Astrocyte (in vitro differentiated cells and primary cell): ENCODE measurements around the gene ABCC8. TPM values are rescaled to one million over a fixed set of nuclear protein-coding genes. Genes with fewer than 3 reads are reported as not detected.

Source experiments
- DNase-seq: peaks from one replicate; pipeline ENCODE4 v3.0.0-alpha.2; 2010; ENCODE audit warnings: low read depth
- FAIRE-seq: peaks from 2 replicates; lab custom pipeline; 2011; peaks lifted over from hg19 to GRCh38; lab: Jason Lieb, UNC
- H2AFZ ChIP-seq: 2 replicates; pipeline ENCODE4 v1.6.0; 2012; ENCODE audit warnings: low read depth, low read length, inconsistent platforms
- H3K27ac ChIP-seq: 2 replicates; pipeline ENCODE4 v1.5.1; 2011; ENCODE audit warnings: low read depth, low read length, inconsistent platforms
- H3K27me3 ChIP-seq: 2 replicates; pipeline ENCODE4 v1.6.0; 2011; ENCODE audit warnings: low read length, inconsistent platforms; ENCODE audit not compliant: insufficient read depth
- H3K36me3 ChIP-seq: 2 replicates; pipeline ENCODE4 v1.5.1; 2011; ENCODE audit warnings: low read length, inconsistent platforms; ENCODE audit not compliant: insufficient read depth
- H3K4me1 ChIP-seq: 2 replicates; pipeline ENCODE4 v1.5.1; 2011; ENCODE audit warnings: low read length, inconsistent platforms; ENCODE audit not compliant: insufficient read depth
- H3K4me2 ChIP-seq: 2 replicates; pipeline ENCODE4 v1.6.0; 2012; ENCODE audit warnings: low read length, inconsistent platforms
- H3K4me3 ChIP-seq: 2 replicates; pipeline ENCODE4 v1.5.1; 2011; ENCODE audit warnings: low read depth, mild to moderate bottlenecking, low read length, inconsistent platforms; ENCODE audit not compliant: insufficient read depth
- H3K79me2 ChIP-seq: 2 replicates; pipeline ENCODE4 v1.6.0; 2012; ENCODE audit warnings: mild to moderate bottlenecking, low read length, inconsistent platforms; ENCODE audit not compliant: insufficient read depth
- H3K9ac ChIP-seq: 2 replicates; pipeline ENCODE4 v1.6.0; 2012; ENCODE audit warnings: mild to moderate bottlenecking, low read length, inconsistent platforms
- H3K9me3 ChIP-seq: 2 replicates; pipeline ENCODE4 v1.5.1; 2012; ENCODE audit warnings: low read depth, mild to moderate bottlenecking, low read length, inconsistent platforms; ENCODE audit not compliant: insufficient read depth
- H4K20me1 ChIP-seq: 2 replicates; pipeline ENCODE4 v1.6.0; 2012; ENCODE audit warnings: low read length, inconsistent platforms; ENCODE audit not compliant: insufficient read depth
- H3K27ac Mint-ChIP-seq: one replicate; pipeline ENCODE4 v1.8.0; 2021; ENCODE audit warnings: mild to moderate bottlenecking, mixed read lengths; ENCODE audit not compliant: unreplicated experiment
- H3K27me3 Mint-ChIP-seq: one replicate; pipeline ENCODE4 v1.8.0; 2021; ENCODE audit warnings: low read depth, mixed read lengths; ENCODE audit not compliant: unreplicated experiment
- H3K36me3 Mint-ChIP-seq: one replicate; pipeline ENCODE4 v1.8.0; 2021; ENCODE audit warnings: low read depth, mixed read lengths; ENCODE audit not compliant: unreplicated experiment
- H3K4me1 Mint-ChIP-seq: one replicate; pipeline ENCODE4 v1.8.0; 2021; ENCODE audit warnings: low read depth, mixed read lengths; ENCODE audit not compliant: unreplicated experiment
- H3K4me3 Mint-ChIP-seq: one replicate; pipeline ENCODE4 v1.8.0; 2021; ENCODE audit warnings: mild to moderate bottlenecking, moderate library complexity, mixed read lengths; ENCODE audit not compliant: unreplicated experiment
- H3K9me3 Mint-ChIP-seq: one replicate; pipeline ENCODE4 v1.8.0; 2021; ENCODE audit warnings: mild to moderate bottlenecking, mixed read lengths; ENCODE audit not compliant: unreplicated experiment
- CTCF ChIP-seq: IDR thresholded peaks from 2 replicates; pipeline ENCODE4 v1.5.1; 2011; ENCODE audit warnings: low read depth, mild to moderate bottlenecking, inconsistent platforms, low read length, moderate library complexity; ENCODE audit not compliant: insufficient read depth
- EZH2 ChIP-seq: IDR thresholded peaks from 2 replicates; pipeline ENCODE4 v1.6.1; 2012; ENCODE audit warnings: mild to moderate bottlenecking, low read length, inconsistent platforms; ENCODE audit not compliant: insufficient read depth
- total RNA-seq: library from RNA; stranded (reverse); gene quantifications from 2 replicates; pipeline ENCODE4 v1.2.1, GENCODE V29; 2021

The ABCC8 gene
- total RNA-seq, 1 donor from 2014 or later, result not detected

GRCh38 chr11:17394743-17395390 is 81.8 kb downstream of the ABCC8 start:
- H3K4me1 Mint-ChIP-seq, result no peaks in the 10 kb centered on the region
- H3K27ac ChIP-seq, result no peak overlapping the region

GRCh38 chr11:17393472-17393871 is 83.2 kb downstream of the ABCC8 start:
- Histone ChIP-seq H3K4me2 (no peak overlapping the region), H3K36me3 (no peaks in the 10 kb centered on the region), H3K27me3 (peaks cover 11% of the 10 kb centered on the region), H2AFZ (no peak overlapping the region), H3K79me2 (no peaks in the 10 kb centered on the region), H3K4me3 (no peak overlapping the region), H4K20me1 (no peaks in the 10 kb centered on the region), H3K9me3 (no peaks in the 10 kb centered on the region), H3K4me1 (peaks cover 3% of the 10 kb centered on the region), H3K9ac (no peak overlapping the region), H3K27ac (no peak overlapping the region)
- Mint-ChIP-seq H3K36me3 (no peaks in the 10 kb centered on the region), H3K4me1 (no peaks in the 10 kb centered on the region), H3K27ac (no peak overlapping the region), H3K27me3 (peaks cover 52% of the 10 kb centered on the region), H3K4me3 (no peak overlapping the region), H3K9me3 (peaks cover 2% of the 10 kb centered on the region)
- DNase-seq (no peak), FAIRE-seq (no peak)
- no peak for TF ChIP-seq CTCF
- TF ChIP-seq EZH2, result no peak

More at GRCh38 chr11:17394743-17395390, 81.8 kb downstream of the ABCC8 start:
- peaks cover 64% of the 10 kb centered on the region for H3K27me3 Mint-ChIP-seq
- no peak overlapping the region for H3K4me3 Mint-ChIP-seq
- H3K9me3 Mint-ChIP-seq, result peaks cover 2% of the 10 kb centered on the region
- Histone ChIP-seq H3K9me3 (no peaks in the 10 kb centered on the region), H2AFZ (no peak overlapping the region), H3K4me2 (no peak overlapping the region), H3K79me2 (no peaks in the 10 kb centered on the region), H3K9ac (no peak overlapping the region), H3K4me1 (no peaks in the 10 kb centered on the region), H3K36me3 (no peaks in the 10 kb centered on the region), H3K27me3 (peaks cover 7% of the 10 kb centered on the region), H4K20me1 (no peaks in the 10 kb centered on the region), H3K4me3 (no peak overlapping the region)
- DNase-seq (no peak), FAIRE-seq (no peak)
- H3K27ac Mint-ChIP-seq, result no peak overlapping the region
- H3K36me3 Mint-ChIP-seq, result no peaks in the 10 kb centered on the region
- no peak for TF ChIP-seq EZH2
- no peak for TF ChIP-seq CTCF

GRCh38 chr11:17392872-17393271 is 83.8 kb downstream of the ABCC8 start:
- H3K27me3 Mint-ChIP-seq, result peaks cover 46% of the 10 kb centered on the region
- H3K79me2 ChIP-seq, result no peaks in the 10 kb centered on the region
- no peak overlapping the region for H3K4me3 ChIP-seq
- H3K27me3 ChIP-seq, result peaks cover 9% of the 10 kb centered on the region
- H3K4me1 ChIP-seq, result peaks cover 3% of the 10 kb centered on the region
- no peak overlapping the region for H3K4me3 Mint-ChIP-seq
- TF ChIP-seq CTCF (no peak), EZH2 (no peak)
- no peak overlapping the region for H3K4me2 ChIP-seq
- H3K9me3 Mint-ChIP-seq, result peaks cover 2% of the 10 kb centered on the region
- no peaks in the 10 kb centered on the region for H3K36me3 Mint-ChIP-seq
- H3K27ac Mint-ChIP-seq, result no peak overlapping the region
- H3K36me3 ChIP-seq, result no peaks in the 10 kb centered on the region
- H3K27ac ChIP-seq, result no peak overlapping the region
- no peak for DNase-seq
- FAIRE-seq, result no peak
- H2AFZ ChIP-seq, result no peak overlapping the region
- H4K20me1 ChIP-seq, result no peaks in the 10 kb centered on the region
- no peaks in the 10 kb centered on the region for H3K4me1 Mint-ChIP-seq
- no peaks in the 10 kb centered on the region for H3K9me3 ChIP-seq
- H3K9ac ChIP-seq, result no peak overlapping the region
